MG63 (cell line): ENCODE data around the gene ZNRF1. TPM values are rescaled to one million over a fixed set of nuclear protein-coding genes. Genes with fewer than 3 reads are reported as not detected.

Experiments
- DNase-seq: peaks from one replicate; pipeline ENCODE4 v3.0.0-alpha.2; 2020
- H3K27me3 ChIP-seq: fragments of 250-450 bp; sonication (Bioruptor Pico); 2 replicates; pipeline ENCODE4 v1.5.1; 2020; ENCODE audit warnings: mild to moderate bottlenecking, moderate library complexity
- H3K36me3 ChIP-seq: fragments of 250-450 bp; sonication (Bioruptor Pico); 2 replicates; pipeline ENCODE4 v1.5.1; 2020; ENCODE audit warnings: mild to moderate bottlenecking, moderate library complexity
- H3K4me3 ChIP-seq: fragments of 250-450 bp; sonication (Bioruptor Pico); 2 replicates; pipeline ENCODE4 v1.5.1; 2020; ENCODE audit warnings: mild to moderate bottlenecking, moderate library complexity
- H3K9me3 ChIP-seq: fragments of 250-450 bp; sonication (Bioruptor Pico); 2 replicates; pipeline ENCODE4 v1.5.1; 2020; ENCODE audit warnings: mild to moderate bottlenecking, moderate library complexity
- total RNA-seq: library from RNA; depleted of rRNA; stranded (reverse); fragments of >200 nt; shearing (Covaris generic); gene quantifications from 2 replicates; pipeline ENCODE4 v1.2.3, GENCODE V29; 2014; ENCODE audit warnings: low replicate concordance

Gene ZNRF1
- total RNA-seq, 1 experiment from 2014 or later = 8.2 TPM

DNA sequence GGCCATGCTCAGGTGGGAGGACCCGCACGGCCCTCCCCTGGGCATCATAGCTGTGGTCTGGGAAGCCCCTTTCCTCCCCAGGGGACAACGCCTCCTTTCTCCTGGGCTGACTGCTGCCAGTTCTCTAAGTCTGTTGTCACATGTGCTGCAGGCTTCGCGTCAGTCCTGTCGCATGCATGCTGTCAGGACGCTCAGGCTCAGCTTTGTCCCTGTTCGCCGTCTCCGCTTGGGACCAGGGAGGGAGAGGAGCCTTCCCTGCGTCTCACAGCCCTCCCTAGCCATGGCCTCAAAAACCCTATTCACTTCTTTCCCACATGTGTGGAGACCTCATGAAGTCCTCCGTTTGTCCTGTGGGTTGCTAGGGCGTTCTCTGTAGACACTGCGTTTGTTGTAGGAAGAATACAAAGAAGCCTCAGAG, 96.4 kb downstream of the ZNRF1 start:
- Histone ChIP-seq H3K36me3 (no peaks in the 10 kb centered on the region), H3K4me3 (no peak overlapping the region), H3K27me3 (no peaks in the 10 kb centered on the region), H3K9me3 (no peaks in the 10 kb centered on the region)
- no peak for DNase-seq

DNA sequence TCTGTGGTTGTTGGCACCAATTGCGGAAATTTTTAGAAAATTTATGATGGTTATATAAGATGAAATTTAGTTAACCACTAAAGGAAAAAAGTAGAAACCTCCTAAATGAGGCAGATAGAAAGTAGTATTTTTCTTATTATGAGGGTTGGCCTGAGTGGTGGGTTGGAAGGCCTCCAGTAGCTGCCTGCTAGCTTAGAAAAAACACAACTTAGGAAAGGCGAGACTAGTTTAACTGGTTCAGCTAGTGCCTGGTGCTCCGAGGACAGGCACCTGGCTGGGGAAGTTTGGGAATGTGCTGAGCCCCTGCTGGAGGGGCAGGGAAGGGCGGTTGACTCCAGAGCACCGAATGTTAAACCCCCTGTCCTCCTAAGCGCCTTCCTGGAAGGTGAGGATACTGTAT, 97.8 kb downstream of the ZNRF1 start:
- H3K9me3 ChIP-seq = no peaks in the 10 kb centered on the region
- H3K27me3 ChIP-seq = no peaks in the 10 kb centered on the region
- H3K36me3 ChIP-seq = no peaks in the 10 kb centered on the region
- no peak for DNase-seq
- H3K4me3 ChIP-seq = no peak overlapping the region

DNA sequence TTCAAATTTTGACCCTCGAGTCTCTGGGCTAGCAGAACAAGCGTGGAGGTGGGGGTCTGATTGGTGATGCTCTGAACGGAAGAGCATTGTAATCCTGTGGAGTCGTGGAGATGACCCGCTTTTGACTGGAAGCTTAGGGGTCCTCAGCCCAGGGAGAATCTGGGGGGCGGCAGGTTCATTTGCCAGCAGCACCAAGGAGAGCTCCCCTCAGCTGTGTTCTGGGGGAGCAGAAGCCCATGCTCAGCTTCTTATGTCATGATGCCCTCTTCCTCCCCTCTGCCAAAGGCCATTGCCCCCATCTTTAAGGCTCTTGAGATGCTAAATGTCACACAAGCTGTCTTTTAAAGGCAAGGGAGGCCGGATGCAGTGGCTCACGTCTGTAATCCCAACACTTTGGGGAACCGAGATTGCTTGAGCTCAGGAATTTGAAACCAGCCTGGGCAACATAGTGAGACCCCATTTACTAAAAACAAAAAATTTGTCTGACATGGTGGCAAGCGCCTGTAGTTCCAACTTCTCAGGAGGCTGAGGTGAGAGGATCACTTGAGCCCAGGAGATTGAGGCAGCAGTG, 98.5 kb downstream of the ZNRF1 start:
- no peaks in the 10 kb centered on the region for H3K9me3 ChIP-seq
- H3K36me3 ChIP-seq = no peaks in the 10 kb centered on the region
- H3K4me3 ChIP-seq = no peak overlapping the region
- no peak for DNase-seq
- no peaks in the 10 kb centered on the region for H3K27me3 ChIP-seq

DNA sequence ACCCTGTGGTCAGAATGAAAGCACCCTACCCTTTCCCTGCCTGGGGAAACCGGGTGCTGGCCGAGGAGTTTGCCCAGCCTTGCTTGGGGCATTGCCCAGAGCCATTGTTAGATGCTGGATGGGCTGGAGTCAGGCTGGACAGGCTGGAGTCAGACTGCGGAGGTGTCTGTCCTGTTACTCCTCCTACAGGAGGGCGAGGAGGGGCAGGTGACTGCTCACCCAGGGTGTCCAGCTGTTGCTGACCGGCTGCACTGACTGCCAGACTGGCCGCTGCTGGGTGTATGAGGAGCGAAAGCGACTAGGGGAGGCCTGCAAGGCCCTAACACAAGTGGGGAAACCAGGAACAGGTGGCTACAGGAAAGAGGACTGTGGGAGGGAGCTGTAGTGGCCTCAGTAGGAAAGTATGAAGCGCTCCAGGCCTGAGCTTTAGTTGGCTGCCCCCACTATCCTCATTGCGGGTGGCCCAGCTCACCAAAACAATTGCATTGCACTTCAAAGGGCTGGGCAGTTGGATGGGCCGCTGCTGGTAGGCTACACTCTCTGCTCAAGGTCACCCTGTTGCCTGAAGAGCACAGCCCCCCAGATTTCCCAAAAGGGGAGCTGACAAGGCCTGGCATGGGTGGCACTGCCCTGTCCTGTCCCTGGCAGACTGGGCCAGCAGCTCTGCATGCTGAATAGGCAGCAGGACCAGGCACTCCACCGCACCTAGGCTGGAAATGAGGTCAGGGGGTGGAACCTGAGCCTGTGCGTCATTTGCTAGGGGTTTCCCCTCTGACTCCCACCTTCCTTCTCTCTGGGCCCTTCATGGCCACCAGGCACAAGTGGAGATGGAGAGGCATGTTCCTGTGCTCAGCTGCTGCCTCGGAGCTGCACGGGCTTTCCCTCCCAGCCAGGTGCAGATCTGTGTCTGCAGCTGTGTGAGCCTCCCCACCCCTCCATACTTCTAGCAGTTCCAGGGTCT, 99.4 kb downstream of the ZNRF1 start:
- H3K9me3 ChIP-seq = no peaks in the 10 kb centered on the region
- H3K36me3 ChIP-seq = no peaks in the 10 kb centered on the region
- no peak overlapping the region for H3K4me3 ChIP-seq
- DNase-seq = no peak
- no peaks in the 10 kb centered on the region for H3K27me3 ChIP-seq

DNA sequence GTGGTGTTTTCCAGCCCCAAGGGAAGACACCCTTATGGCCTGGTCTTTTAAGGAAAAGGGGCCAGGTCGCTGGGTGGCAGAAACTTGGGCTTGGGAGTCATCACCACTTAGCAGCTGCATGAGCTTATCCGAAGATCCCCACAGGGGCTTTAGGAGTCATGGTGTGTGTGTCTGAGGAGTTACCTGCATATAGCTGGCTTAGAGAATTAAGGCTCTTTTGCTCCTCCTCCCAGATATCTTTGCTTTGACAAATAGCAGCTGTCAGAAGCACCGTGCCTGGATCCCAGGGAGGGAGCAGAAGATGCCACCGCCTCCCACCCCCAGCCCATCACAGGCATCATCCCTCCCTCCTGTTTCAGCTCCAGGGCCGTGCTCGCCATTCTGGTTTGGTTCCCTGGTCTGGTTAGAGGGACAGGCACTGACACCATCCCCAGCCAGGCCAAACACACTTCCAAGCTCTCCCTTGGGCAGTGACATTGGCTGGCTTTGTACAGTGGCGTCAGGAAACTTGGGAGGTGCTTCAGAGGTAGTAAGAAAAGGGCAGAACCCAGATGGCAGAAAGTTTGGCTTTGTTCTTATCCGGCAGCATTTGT, 100.3 kb downstream of the ZNRF1 start:
- no peaks in the 10 kb centered on the region for H3K36me3 ChIP-seq
- no peak overlapping the region for H3K4me3 ChIP-seq
- DNase-seq = no peak
- no peaks in the 10 kb centered on the region for H3K9me3 ChIP-seq
- no peaks in the 10 kb centered on the region for H3K27me3 ChIP-seq

DNA sequence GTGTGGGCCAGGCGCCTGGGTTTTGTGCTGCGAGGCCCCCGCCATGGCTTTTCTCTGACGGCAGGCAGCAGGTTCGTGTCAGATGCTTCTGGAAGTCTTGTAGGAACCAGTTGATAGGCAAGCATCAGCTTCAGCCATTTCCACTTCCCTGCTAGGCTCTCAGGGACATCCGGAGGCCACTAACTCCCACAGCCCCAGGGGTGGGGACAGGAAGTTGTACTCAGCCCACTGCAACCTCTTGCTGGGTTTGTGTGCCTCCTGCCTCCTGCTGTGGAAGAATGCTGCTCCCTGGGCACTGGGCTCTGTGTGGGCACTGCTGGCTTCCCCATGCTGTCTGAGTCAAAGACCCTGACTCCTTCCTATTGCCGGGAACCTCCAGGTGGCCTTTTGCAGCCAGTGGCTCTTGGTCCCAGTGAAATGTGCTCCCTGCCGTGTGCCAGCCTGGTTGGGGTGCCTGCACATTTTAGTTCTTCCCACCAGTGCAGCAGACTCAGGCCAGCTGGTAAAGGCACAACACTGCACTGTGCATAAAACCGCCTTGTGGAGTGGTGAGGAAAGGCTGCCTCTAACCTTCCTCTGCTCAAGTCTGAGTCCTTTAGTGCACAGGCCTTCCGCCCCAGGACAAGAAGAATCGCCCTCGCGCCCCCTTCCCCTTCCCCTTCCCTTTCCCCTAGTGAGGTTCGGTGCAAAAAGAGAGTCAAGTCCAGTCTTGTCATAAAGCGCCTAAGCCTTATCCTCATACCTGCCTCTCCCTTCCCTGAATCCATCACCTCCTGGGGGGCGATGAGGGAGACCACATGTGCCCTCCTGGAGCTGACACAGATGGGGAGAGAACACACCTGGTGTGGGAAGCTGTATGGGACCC, 101.1 kb downstream of the ZNRF1 start:
- Histone ChIP-seq H3K36me3 (no peaks in the 10 kb centered on the region), H3K9me3 (no peaks in the 10 kb centered on the region), H3K27me3 (no peaks in the 10 kb centered on the region), H3K4me3 (no peak overlapping the region)
- DNase-seq = peak; percentile 65

DNA sequence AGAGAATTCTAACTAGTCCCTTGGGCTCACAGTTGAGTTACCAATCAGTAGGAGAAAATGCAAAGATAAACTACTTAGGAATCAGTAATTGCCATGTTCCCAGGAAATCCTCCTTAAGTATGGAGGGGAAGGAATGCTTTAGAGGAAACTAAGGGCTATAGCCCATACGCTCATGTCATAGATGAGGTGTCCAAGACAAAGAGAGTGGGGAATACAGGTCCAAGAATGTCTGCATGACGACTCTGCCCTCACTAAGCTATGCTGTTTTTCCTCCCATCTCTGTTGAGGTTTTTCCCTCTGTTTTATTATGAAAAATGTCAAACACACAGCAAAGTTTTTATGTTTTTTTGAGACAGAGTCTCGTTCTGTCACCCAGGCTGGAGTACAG, 101.8 kb downstream of the ZNRF1 start:
- Histone ChIP-seq H3K27me3 (no peaks in the 10 kb centered on the region), H3K36me3 (no peaks in the 10 kb centered on the region), H3K4me3 (no peak overlapping the region), H3K9me3 (no peaks in the 10 kb centered on the region)
- DNase-seq = no peak

DNA sequence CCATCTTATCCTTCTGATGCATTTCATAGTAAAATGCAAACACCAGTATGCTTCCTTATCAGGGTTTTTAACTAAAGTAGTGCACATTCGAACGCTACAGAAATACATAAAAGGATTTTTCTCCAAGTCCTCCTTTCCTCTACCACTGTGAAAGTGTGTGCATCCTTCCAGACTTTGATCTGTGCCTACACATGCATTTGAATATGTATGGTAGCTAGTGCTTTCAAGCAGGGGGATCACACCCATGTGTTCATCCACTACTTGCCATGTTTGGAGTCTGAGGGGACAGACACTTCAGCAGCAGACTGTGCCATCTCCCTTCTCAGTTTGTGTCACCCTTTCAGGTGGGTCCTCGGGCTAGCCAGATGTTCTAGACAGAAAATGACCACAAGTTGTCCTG, 102.8 kb downstream of the ZNRF1 start:
- Histone ChIP-seq H3K9me3 (no peaks in the 10 kb centered on the region), H3K4me3 (no peak overlapping the region), H3K27me3 (no peaks in the 10 kb centered on the region), H3K36me3 (no peaks in the 10 kb centered on the region)
- no peak for DNase-seq

DNA sequence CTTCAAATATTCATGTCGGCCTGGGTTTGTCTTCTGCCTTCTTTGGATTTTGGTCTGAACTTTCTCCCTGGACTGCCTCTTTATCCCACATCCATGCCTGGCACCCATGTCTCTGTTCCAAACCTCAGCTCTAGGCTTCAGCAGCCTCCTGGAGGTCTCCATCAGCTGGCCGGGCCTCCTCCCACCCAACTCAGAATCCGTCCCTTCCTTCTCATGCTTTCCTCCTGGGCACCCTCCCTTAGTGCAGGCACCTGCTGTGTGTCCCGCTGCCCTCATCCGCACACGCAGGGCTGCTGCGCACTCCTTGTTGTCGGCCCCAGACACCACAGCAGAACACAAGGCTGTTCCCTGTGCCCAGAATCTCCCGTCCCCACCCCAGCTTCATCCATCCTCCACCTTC, 103.8 kb downstream of the ZNRF1 start:
- Histone ChIP-seq H3K36me3 (no peaks in the 10 kb centered on the region), H3K27me3 (no peaks in the 10 kb centered on the region), H3K9me3 (no peaks in the 10 kb centered on the region), H3K4me3 (no peak overlapping the region)
- DNase-seq = no peak

DNA sequence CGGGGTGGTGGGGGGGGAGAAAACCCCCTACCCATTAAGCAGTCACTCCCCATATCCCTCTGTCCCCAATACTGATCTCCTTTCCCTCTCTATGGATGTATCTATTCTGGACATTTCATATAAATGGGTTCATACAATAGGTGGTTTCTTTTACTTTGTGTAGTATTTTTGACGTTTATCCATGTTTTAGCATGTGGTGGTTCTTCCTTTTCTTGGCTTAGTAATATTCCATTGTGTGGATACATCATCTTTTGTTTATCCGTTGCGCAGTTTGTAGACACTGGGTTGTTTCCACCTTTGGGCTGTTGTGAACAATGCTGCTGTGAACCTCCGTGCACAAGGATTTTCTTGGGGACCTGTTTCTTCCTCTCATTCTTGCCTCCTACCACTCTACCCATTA, 105.2 kb downstream of the ZNRF1 start:
- no peaks in the 10 kb centered on the region for H3K9me3 ChIP-seq
- H3K27me3 ChIP-seq = no peaks in the 10 kb centered on the region
- no peak overlapping the region for H3K4me3 ChIP-seq
- no peak for DNase-seq
- H3K36me3 ChIP-seq = no peaks in the 10 kb centered on the region

DNA sequence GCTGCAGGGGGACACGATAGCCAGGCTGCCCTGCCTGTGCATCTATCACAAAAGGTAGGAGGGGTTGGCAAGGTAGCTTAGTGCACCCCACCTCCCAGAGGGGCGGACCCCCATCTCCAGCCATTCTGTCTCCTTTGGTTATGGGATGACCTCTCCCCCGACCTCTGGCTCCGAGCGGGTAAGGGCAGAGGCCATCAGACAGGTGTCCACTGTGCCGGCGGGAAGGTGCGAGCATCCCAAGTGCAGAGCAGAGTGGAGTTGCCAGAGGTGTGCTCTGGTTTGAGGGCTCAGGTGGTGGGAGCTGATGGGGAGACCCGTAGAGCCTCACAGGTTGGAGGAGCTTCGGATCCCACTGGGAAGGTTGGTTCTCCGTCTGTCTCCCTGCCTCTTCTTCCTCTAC, 106.0 kb downstream of the ZNRF1 start:
- Histone ChIP-seq H3K36me3 (no peaks in the 10 kb centered on the region), H3K4me3 (no peak overlapping the region), H3K27me3 (no peaks in the 10 kb centered on the region), H3K9me3 (no peaks in the 10 kb centered on the region)
- DNase-seq = no peak

DNA sequence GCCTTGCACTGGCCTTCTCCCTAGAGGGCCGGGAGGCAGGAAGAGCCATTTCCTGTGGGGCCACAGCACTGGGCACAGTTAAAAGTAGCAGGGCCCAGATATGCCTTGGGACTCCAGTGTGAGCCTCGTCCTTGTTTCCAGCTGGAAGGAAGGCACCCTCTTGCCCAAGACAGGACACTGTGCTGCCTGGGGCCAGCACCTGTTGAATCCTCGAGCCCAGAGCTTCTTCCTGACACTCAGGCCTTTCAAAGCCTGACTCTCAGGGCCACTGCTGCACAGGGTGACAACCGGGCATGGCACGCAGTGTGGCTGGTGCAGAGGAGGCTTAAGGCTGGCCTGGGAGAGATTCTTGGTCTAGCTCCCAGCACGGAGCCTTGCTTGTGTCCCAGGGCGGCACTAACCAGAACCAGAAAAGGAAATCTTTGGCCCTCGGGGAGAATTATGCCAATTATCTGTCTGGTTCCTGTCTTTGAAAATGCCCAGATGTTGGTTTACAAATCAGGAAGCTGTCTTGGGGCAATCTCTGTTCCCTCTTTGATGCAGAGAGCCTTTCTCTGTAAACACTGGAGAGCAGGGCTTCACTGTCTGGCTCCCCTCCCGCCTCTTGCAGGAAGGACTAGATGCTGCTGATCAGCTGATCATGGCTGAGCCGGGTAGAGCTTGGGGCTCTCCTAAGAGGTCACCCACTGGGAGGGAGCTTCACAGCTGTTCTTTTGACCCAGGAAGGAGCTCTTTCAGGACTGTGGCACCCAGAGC, 106.7 kb downstream of the ZNRF1 start:
- Histone ChIP-seq H3K27me3 (no peaks in the 10 kb centered on the region), H3K4me3 (no peak overlapping the region), H3K9me3 (no peaks in the 10 kb centered on the region), H3K36me3 (no peaks in the 10 kb centered on the region)
- DNase-seq = no peak

DNA sequence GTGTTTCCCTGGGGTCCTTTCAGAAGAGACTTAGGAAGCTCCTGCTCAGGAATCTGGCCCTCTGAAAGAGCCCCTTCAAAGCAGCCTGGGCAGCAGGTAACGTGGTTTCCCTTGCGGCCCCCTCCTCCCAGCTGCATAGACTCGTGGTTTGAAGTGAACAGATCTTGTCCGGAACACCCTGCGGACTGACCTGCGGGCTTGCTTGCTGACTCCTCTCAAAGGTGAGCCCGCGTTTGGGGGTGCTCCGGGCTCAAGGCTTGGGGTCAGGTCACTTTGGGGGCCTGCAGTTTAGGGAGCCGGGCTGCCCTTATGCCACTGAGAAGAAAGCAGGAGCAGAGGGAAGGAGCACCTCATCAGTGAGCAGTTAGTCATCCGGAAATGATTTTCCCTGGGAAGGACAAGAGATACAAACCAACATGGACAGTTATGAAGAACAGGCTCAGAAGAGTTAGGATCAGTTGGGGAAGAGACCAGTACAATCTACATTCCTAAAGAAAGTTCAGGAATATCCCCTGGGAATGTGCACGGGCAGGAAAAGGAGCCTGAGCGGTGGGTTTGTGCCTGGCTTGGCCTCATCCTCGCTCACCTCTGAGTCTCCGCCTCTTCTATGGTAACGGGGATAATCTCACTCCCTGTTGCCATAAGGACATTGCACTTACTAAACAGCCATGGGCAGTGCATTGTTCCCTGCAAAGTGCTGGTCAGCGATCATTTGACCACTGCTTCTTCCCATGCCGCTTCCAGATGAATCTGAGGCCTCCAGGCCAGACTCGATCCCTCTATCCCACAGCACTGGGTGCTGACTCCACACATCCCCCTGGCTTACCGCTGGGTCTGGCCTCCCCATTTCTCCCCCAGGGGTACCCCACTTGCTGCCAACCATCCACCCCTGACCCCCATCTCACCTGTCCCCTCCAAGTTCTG, 107.8 kb downstream of the ZNRF1 start:
- no peaks in the 10 kb centered on the region for H3K27me3 ChIP-seq
- H3K9me3 ChIP-seq = no peaks in the 10 kb centered on the region
- no peak for DNase-seq
- H3K36me3 ChIP-seq = no peaks in the 10 kb centered on the region
- no peak overlapping the region for H3K4me3 ChIP-seq

DNA sequence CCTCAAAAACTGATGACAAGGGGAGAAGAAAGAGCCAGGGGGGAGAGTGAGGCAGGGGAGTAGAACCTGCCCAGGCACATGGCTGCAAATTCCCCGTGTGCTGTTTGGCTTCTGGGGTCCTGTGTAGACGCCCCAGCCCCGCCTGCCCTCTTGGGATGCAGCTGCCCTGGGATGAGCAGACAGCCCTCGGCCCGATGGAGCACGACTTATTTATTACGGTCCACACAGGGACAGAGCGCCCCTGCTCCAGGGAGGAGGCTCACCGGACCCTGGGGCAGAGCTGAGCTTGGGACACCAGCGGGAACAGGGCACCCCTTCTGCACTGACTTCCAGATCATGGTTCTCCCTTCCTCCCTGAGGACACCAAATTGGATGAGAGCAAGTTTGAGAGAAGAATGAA, 108.7 kb downstream of the ZNRF1 start:
- Histone ChIP-seq H3K36me3 (no peaks in the 10 kb centered on the region), H3K9me3 (no peaks in the 10 kb centered on the region), H3K4me3 (no peak overlapping the region), H3K27me3 (no peaks in the 10 kb centered on the region)
- DNase-seq = no peak
